Right ventricle myocardium superior (tissue), 1 donor: ENCODE data around the gene IARS2. TPM values are rescaled to one million over a fixed set of nuclear protein-coding genes. Genes with fewer than 3 reads are reported as not detected.
"Not testable (repeated sequence)": the region's sequence is repeated elsewhere in the genome, so short reads cannot be mapped to it uniquely, and the experiment has no call there.

Experiments
- ATAC-seq: fragments of 200-7000 bp; cut with Tn5 transposase; one replicate; pipeline ENCODE4 v1.9.1; 2020; ENCODE audit warnings: mild to moderate bottlenecking; ENCODE audit not compliant: poor library complexity
- DNase-seq: peaks from one replicate; pipeline ENCODE4 v3.0.0-alpha.2; 2020
- intact Hi-C: fragments of 100-400 bp; cut with DNase I; formaldehyde crosslinking; loops from one replicate; pipeline ENCODE4 v1.11.2; 2022
- long read RNA-seq: library from polyadenylated mRNA; unstranded; transcript quantifications from one replicate; pipeline ENCODE4 v2.0.0, GENCODE V29; 2021
- total RNA-seq: library from RNA; stranded (reverse); fragmentation: NEBNext Ultra II Directional; extraction: Animal tissue kit (Norgen Biotek cat#: 25700); gene quantifications from one replicate; pipeline ENCODE4 v1.2.1, GENCODE V29; 2021
- donor health status: DM: no; HTN: yes; CAD: no; lungs with severe emphysema.

The IARS2 gene
- 82.4 TPM for total RNA-seq
- long read RNA-seq, transcript IARS2-201 (23 exons, 3,560 nt) = major isoform, 270 of 283 reads
- long read RNA-seq, partial matches to known transcripts = 9 of 283 reads
- long read RNA-seq, other reads (novel, unspliced or antisense) = 4 of 283 reads

- peak; percentile 92 for DNase-seq
- peak; percentile 96 for ATAC-seq
- intact Hi-C loops = no loop called here
Measured at GRCh38 chr1:220094016-220094911, at the start of gene IARS2. Gene IARS2, plus strand, starts transcription at chr1:220094132. Its CDS starts 85 bp downstream, at chr1:220094217.

GRCh38 chr1:220044678-220045355 is 49.1 kb upstream of the IARS2 start:
- intact Hi-C loops = no loop called here
- no peak for DNase-seq
- ATAC-seq = no peak

- DNase-seq (no peak), ATAC-seq (no peak)
- intact Hi-C loops = no loop called here
Measured at GRCh38 chr1:220045356-220046051, 48.4 kb upstream of the IARS2 start.

- DNase-seq (peak; percentile 96), ATAC-seq (peak; percentile 100)
- intact Hi-C loops = no loop called here
Measured at GRCh38 chr1:220046052-220046930, 47.6 kb upstream of the IARS2 start, which contains the start of gene EPRS1. Gene EPRS1, minus strand, starts transcription at chr1:220046505. Its CDS starts 117 bp downstream, at chr1:220046388.

GRCh38 chr1:220056374-220056773 is 37.6 kb upstream of the IARS2 start:
- ATAC-seq (no peak), DNase-seq (no peak)
- intact Hi-C loops = no loop called here

GRCh38 chr1:220060876-220061275 is 33.1 kb upstream of the IARS2 start:
- intact Hi-C loops = no loop called here
- ATAC-seq = no peak
- DNase-seq = no peak

- DNase-seq (no peak), ATAC-seq (no peak)
- intact Hi-C loops = no loop called here
Measured at GRCh38 chr1:220062629-220063028, 31.3 kb upstream of the IARS2 start.

GRCh38 chr1:220067269-220068204 is 26.4 kb upstream of the IARS2 start:
- intact Hi-C loops = no loop called here
- DNase-seq = no peak
- no peak for ATAC-seq

- intact Hi-C loops = no loop called here
Measured at GRCh38 chr1:220076861-220077762, 16.8 kb upstream of the IARS2 start.

GRCh38 chr1:220077887-220078286 is 16.0 kb upstream of the IARS2 start:
- ATAC-seq = no peak
- intact Hi-C loops = no loop called here

More at GRCh38 chr1:220076861-220077762, 16.8 kb upstream of the IARS2 start:
- no peak for DNase-seq
- no peak for ATAC-seq

GRCh38 chr1:220084460-220084859 is 9.5 kb upstream of the IARS2 start:
- ATAC-seq (no peak), DNase-seq (no peak)
- intact Hi-C loops = no loop called here

More at GRCh38 chr1:220077887-220078286, 16.0 kb upstream of the IARS2 start:
- DNase-seq = no peak

GRCh38 chr1:220086261-220086686 is 7.7 kb upstream of the IARS2 start:
- intact Hi-C loops, DNase-seq, ATAC-seq: not testable (repeated sequence)

GRCh38 chr1:220089650-220090556 is 4.0 kb upstream of the IARS2 start, which contains the start of gene BPNT1:
Gene BPNT1, minus strand, starts transcription at chr1:220089788. Its CDS starts 9,942 bp downstream, at chr1:220079846.
- DNase-seq (peak; percentile 96), ATAC-seq (peak; percentile 89)
- intact Hi-C loops = no loop called here

- intact Hi-C loops = no loop called here
- no peak for ATAC-seq
Measured at GRCh38 chr1:220092694-220093093, 1.2 kb upstream of the IARS2 start.

More at GRCh38 chr1:220092694-220093093, 1.2 kb upstream of the IARS2 start:
- DNase-seq = no peak
